ENCODE results near the gene C2CD4A. TPM values are rescaled to one million over a fixed set of nuclear protein-coding genes. Genes with fewer than 3 reads are reported as not detected.

C2CD4A gene
- total and polyA plus RNA-seq, 2 donors from 2014 or later, result 0.17 to 5.3 TPM

DNA sequence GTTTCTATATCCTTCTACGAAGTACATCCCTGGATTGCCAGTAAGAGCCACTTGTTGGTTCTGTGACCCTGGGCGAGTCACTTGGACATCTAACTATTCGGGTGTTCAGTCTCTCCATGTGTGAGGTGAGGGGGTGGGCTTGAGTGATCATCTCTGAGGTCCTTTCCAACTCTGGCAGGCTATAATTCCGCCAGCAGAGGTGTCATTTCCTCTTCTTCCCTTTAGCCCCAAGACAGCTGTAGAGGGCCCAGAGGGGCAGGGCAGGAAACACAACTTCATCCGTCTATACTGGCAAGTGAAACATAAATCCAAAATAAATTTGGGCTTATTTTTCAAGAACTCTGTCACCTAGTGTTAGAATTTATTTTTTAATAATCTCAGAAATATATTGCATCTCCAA lies 38.1 kb downstream of the C2CD4A start:
- intact Hi-C loops (cut with DNase I), result no loop called here
- H3K9me3 ChIP-seq (ENCODE audit: control insufficient read depth in 2 of 3, insufficient read depth in 1 of 3, low read length in 3 of 3), result no peaks in the 10 kb centered on the region
- H3K27me3 ChIP-seq (ENCODE audit: control insufficient read depth, insufficient read depth, low read length), result no peaks in the 10 kb centered on the region
- no peak for DNase-seq
- no peak overlapping the region for H3K27ac ChIP-seq (ENCODE audit: low read depth in 2 of 2, low read length in 2 of 2)
- H3K36me3 ChIP-seq (ENCODE audit: control insufficient read depth in 2 of 3, insufficient read depth in 3 of 3, low read length in 3 of 3), result no peaks in the 10 kb centered on the region
- no peak overlapping the region for H3K4me3 ChIP-seq (ENCODE audit: low read length in 3 of 3)
- TF ChIP-seq, protein P1, sequence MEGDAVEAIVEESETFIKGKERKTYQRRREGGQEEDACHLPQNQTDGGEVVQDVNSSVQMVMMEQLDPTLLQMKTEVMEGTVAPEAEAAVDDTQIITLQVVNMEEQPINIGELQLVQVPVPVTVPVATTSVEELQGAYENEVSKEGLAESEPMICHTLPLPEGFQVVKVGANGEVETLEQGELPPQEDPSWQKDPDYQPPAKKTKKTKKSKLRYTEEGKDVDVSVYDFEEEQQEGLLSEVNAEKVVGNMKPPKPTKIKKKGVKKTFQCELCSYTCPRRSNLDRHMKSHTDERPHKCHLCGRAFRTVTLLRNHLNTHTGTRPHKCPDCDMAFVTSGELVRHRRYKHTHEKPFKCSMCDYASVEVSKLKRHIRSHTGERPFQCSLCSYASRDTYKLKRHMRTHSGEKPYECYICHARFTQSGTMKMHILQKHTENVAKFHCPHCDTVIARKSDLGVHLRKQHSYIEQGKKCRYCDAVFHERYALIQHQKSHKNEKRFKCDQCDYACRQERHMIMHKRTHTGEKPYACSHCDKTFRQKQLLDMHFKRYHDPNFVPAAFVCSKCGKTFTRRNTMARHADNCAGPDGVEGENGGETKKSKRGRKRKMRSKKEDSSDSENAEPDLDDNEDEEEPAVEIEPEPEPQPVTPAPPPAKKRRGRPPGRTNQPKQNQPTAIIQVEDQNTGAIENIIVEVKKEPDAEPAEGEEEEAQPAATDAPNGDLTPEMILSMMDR (IDR thresholded peaks at IDR 0.05; ENCODE audit: borderline replicate concordance, extremely low read depth, insufficient read depth), result no peak
- no peak for FAIRE-seq
- peaks cover 0 to 5% (median 2%) of the 10 kb centered on the region in 3 donors for H3K4me1 ChIP-seq (ENCODE audit: control insufficient read depth in 2 of 3, insufficient read depth in 2 of 3, low read depth in 1 of 3, low read length in 3 of 3)
- no peak overlapping the region for H3K9ac ChIP-seq (ENCODE audit: low read length in 3 of 3)

DNA sequence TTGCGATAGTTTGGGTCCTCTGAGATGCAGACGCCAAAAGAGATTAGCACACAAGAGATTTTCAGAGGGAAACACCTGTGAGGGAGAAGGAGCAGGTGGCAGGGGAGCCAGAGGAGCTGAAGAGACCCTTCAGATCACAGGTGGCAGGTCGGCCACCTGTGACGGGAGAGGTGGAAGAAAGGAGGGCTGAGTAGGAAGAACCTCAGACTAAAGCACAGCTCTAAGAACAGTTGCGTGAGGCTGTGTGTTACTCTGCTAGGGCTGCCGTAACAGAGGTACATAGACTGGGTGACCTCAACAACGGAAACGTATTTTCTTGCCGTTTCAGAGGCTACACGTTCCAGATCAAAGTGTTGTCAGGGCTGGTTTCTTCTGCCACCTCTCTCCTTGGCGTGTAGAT lies 38.5 kb downstream of the C2CD4A start:
- Histone ChIP-seq H3K9ac (ENCODE audit: low read length in 3 of 3) (no peak overlapping the region), H3K9me3 (ENCODE audit: control insufficient read depth in 2 of 3, insufficient read depth in 1 of 3, low read length in 3 of 3) (no peaks in the 10 kb centered on the region), H3K4me1 (ENCODE audit: control insufficient read depth in 2 of 3, insufficient read depth in 2 of 3, low read depth in 1 of 3, low read length in 3 of 3) (peaks cover 0 to 5% (median 2%) of the 10 kb centered on the region in 3 donors), H3K27ac (ENCODE audit: low read depth in 2 of 2, low read length in 2 of 2) (no peak overlapping the region), H3K4me3 (ENCODE audit: low read length in 3 of 3) (no peak overlapping the region), H3K27me3 (ENCODE audit: control insufficient read depth, insufficient read depth, low read length) (no peaks in the 10 kb centered on the region), H3K36me3 (ENCODE audit: control insufficient read depth in 2 of 3, insufficient read depth in 3 of 3, low read length in 3 of 3) (no peaks in the 10 kb centered on the region)
- intact Hi-C loops (cut with DNase I), result no loop called here
- DNase-seq (no peak), FAIRE-seq (no peak)
- TF ChIP-seq, protein P1 (IDR thresholded peaks at IDR 0.05; ENCODE audit: borderline replicate concordance, extremely low read depth, insufficient read depth), result no peak

DNA sequence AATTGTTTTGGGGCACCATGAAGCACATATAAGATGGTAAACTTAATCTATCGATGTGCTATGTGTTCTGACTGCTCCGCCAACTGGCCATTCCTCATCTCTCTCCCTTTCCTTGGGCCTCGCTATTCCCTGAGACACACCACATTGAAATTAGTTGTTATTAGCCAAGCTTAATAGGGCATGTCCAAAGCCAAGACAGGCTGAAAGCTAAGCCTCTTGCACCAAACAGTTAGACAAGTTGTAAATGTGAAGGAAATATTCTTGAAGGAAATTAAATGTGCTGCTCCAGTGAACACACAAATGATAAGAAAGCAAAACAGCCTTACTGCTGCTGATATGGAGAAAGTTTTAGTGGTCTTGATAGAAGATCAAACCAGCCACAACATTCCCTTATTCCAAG lies 39.3 kb downstream of the C2CD4A start:
- Histone ChIP-seq H3K27me3 (ENCODE audit: control insufficient read depth, insufficient read depth, low read length) (no peaks in the 10 kb centered on the region), H3K9me3 (ENCODE audit: control insufficient read depth in 2 of 3, insufficient read depth in 1 of 3, low read length in 3 of 3) (no peaks in the 10 kb centered on the region), H3K4me3 (ENCODE audit: low read length in 3 of 3) (no peak overlapping the region), H3K27ac (ENCODE audit: low read depth in 2 of 2, low read length in 2 of 2) (no peak overlapping the region), H3K9ac (ENCODE audit: low read length in 3 of 3) (no peak overlapping the region), H3K36me3 (ENCODE audit: control insufficient read depth in 2 of 3, insufficient read depth in 3 of 3, low read length in 3 of 3) (no peaks in the 10 kb centered on the region), H3K4me1 (ENCODE audit: control insufficient read depth in 2 of 3, insufficient read depth in 2 of 3, low read depth in 1 of 3, low read length in 3 of 3) (peaks cover 0 to 5% (median 2%) of the 10 kb centered on the region in 3 donors)
- intact Hi-C loops (cut with DNase I), result no loop called here
- TF ChIP-seq, protein P1 (IDR thresholded peaks at IDR 0.05; ENCODE audit: borderline replicate concordance, extremely low read depth, insufficient read depth), result no peak
- FAIRE-seq (no peak), DNase-seq (peak in 2 of 5 donors; percentile 70 to 71)

DNA sequence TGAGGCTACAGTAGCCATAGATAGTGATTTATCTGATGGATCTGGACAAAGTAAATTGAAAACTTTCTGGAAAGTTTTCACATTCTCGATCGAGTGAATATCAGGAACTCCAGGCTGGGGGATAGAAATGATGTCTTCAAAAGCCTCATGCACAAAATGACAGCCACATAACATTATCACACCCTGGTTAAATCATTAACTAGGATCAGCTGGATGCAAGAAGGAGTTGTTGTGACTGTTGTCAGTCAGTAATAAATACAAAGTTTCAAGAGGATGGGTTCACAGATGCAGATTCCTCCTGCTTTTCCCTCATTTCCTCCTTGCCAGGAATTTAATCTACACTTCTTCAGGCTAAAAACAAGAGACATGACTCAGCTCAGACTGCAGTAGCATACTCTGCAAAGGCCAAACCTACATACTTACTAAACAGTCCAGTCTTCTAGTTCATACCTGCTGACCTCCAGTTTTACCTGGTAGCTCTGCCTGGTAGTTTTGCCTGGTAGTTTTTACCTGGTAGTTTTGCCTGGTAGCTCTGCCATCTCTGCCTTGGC lies 40.9 kb downstream of the C2CD4A start:
- H3K27me3 ChIP-seq (ENCODE audit: control insufficient read depth, insufficient read depth, low read length), result no peaks in the 10 kb centered on the region
- peaks cover 0 to 5% (median 2%) of the 10 kb centered on the region in 3 donors for H3K4me1 ChIP-seq (ENCODE audit: control insufficient read depth in 2 of 3, insufficient read depth in 2 of 3, low read depth in 1 of 3, low read length in 3 of 3)
- FAIRE-seq (no peak), DNase-seq (no peak)
- no peak overlapping the region for H3K27ac ChIP-seq (ENCODE audit: low read depth in 2 of 2, low read length in 2 of 2)
- TF ChIP-seq, protein P1 (IDR thresholded peaks at IDR 0.05; ENCODE audit: borderline replicate concordance, extremely low read depth, insufficient read depth), result no peak
- intact Hi-C loops (cut with DNase I), result no loop called here
- H3K4me3 ChIP-seq (ENCODE audit: low read length in 3 of 3), result no peak overlapping the region
- H3K9me3 ChIP-seq (ENCODE audit: control insufficient read depth in 2 of 3, insufficient read depth in 1 of 3, low read length in 3 of 3), result no peaks in the 10 kb centered on the region
- no peak overlapping the region for H3K9ac ChIP-seq (ENCODE audit: low read length in 3 of 3)
- H3K36me3 ChIP-seq (ENCODE audit: control insufficient read depth in 2 of 3, insufficient read depth in 3 of 3, low read length in 3 of 3), result no peaks in the 10 kb centered on the region
